Measurements from ENCODE around the gene THYN1. TPM values are rescaled to one million over a fixed set of nuclear protein-coding genes. Genes with fewer than 3 reads are reported as not detected.

Gene THYN1
- total and polyA plus RNA-seq, 2 of the 13 experiments (the other 11 are each of a cell fraction or from before 2014, with no cell fraction given) = 36.1 to 87.6 TPM

DNA sequence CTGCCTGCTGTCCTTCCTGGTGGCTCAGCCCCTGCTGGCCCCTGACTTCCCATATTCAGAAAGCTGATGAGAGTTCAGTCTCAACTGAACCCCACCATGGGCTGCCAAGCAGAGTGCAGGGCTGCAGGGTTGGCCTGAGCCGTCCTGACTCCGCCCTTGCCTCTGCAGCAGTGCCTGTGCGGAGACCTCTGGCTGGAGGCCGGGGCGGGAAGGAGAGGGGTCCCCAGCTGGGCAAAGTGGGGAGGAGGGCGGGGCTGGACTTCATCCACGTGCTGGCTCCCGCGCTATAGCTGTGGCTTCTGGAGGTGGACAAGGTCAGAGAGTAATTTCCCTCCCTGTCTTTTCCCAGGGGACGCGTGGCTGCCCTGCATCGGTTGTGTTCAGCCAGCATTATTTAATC, 36.6 kb upstream of the THYN1 start:
- no peak overlapping the region for H2AFZ ChIP-seq (ENCODE audit: low read length)

More for the DNA sequence above, 36.6 kb upstream of the THYN1 start:
- Histone ChIP-seq H4K20me1 (ENCODE audit: insufficient read depth, low read length) (no peaks in the 10 kb centered on the region), H3K4me1 (ENCODE audit: insufficient read depth, low read length) (no peaks in the 10 kb centered on the region), H3K27ac (ENCODE audit: extremely low read length, insufficient read depth, low read length) (no peak overlapping the region), H3K9ac (ENCODE audit: insufficient read depth, low read depth, low read length) (no peak overlapping the region), H3K36me3 (replicated peaks in 1 of 2; ENCODE audit: control insufficient read depth in 1 of 2, insufficient read depth in 2 of 2, low read length in 2 of 2) (no peaks in the 10 kb centered on the region), H3K79me2 (ENCODE audit: insufficient read depth, low read length) (no peaks in the 10 kb centered on the region), H3K27me3 (ENCODE audit: control insufficient read depth in 1 of 2, insufficient read depth in 2 of 2, low read length in 2 of 2) (peaks cover 0 to 39% of the 10 kb centered on the region in 2 experiments; a peak in 3 of 5 replicates), H3K4me2 (ENCODE audit: low read depth, low read length) (no peak overlapping the region), H3K9me3 (ENCODE audit: low read length) (no peaks in the 10 kb centered on the region), H3K4me3 (replicated peaks in 1 of 3; ENCODE audit: insufficient read depth in 1 of 3, low read depth in 2 of 3, low read length in 3 of 3) (no peak overlapping the region)
- BruUV-seq (replicated peaks) = no TSS peak
- DNase-seq (ENCODE audit: low spot score) (no peak), FAIRE-seq (no peak), ATAC-seq (peak; percentile 79)
- POLR2A ChIA-PET = no interaction called here
- WGBS (ENCODE audit: low lambda C conversion rate) = 16% methylated on average over 8 of the region's 12 CpGs
- in situ Hi-C loops (cut with HindIII; ENCODE audit: extremely low pct_ligation_motif_present, low pct_unique_long_range_greater_than_20kb) (no loop called here), intact Hi-C loops (cut with micrococcal nuclease; ENCODE audit: unreplicated experiment) (no loop called here)
- TF ChIP-seq LBX2 (CRISPR knock-in tag; IDR thresholded peaks at IDR 0.05; ENCODE audit: borderline replicate concordance) (no peak), GATAD2A (CRISPR knock-in tag; IDR thresholded peaks at IDR 0.05) (no peak), PHB2 (IDR thresholded peaks at IDR 0.05; ENCODE audit: partially characterized antibody) (no peak), ESRRA (CRISPR knock-in tag; IDR thresholded peaks at IDR 0.05; ENCODE audit: low read depth) (no peak)
- TF ChIP-seq, protein P1, sequence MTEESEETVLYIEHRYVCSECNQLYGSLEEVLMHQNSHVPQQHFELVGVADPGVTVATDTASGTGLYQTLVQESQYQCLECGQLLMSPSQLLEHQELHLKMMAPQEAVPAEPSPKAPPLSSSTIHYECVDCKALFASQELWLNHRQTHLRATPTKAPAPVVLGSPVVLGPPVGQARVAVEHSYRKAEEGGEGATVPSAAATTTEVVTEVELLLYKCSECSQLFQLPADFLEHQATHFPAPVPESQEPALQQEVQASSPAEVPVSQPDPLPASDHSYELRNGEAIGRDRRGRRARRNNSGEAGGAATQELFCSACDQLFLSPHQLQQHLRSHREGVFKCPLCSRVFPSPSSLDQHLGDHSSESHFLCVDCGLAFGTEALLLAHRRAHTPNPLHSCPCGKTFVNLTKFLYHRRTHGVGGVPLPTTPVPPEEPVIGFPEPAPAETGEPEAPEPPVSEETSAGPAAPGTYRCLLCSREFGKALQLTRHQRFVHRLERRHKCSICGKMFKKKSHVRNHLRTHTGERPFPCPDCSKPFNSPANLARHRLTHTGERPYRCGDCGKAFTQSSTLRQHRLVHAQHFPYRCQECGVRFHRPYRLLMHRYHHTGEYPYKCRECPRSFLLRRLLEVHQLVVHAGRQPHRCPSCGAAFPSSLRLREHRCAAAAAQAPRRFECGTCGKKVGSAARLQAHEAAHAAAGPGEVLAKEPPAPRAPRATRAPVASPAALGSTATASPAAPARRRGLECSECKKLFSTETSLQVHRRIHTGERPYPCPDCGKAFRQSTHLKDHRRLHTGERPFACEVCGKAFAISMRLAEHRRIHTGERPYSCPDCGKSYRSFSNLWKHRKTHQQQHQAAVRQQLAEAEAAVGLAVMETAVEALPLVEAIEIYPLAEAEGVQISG (CRISPR knock-in tag; IDR thresholded peaks at IDR 0.05) = no peak
- CTCF ChIA-PET (ENCODE audit: low intra/inter-chr PET ratio, low total read pairs) = no interaction called here
